DND-41 (cell line): ENCODE results near the gene INTS3.

Experiments
- ATAC-seq: fragments of 200-7000 bp; cut with Tn5 transposase; 3 replicates; pipeline ENCODE4 v1.9.1; 2021; ENCODE audit warnings: low read depth; ENCODE audit not compliant: insufficient read depth
- DNase-seq: peaks from one replicate; pipeline ENCODE4 v3.0.0-alpha.2; 2020
- H2AFZ ChIP-seq: 2 replicates; pipeline ENCODE4 v1.6.0; 2012; ENCODE audit warnings: low read depth, low read length
- H3K27ac ChIP-seq: 2 replicates; pipeline ENCODE4 v1.5.1; 2012; ENCODE audit warnings: low read length, inconsistent platforms
- H3K27me3 ChIP-seq: fragments of 200-600 bp; sonication (generic); 2 replicates; pipeline ENCODE4 v1.6.0; 2012; ENCODE audit warnings: low read length, mild to moderate bottlenecking, inconsistent platforms; ENCODE audit not compliant: insufficient read depth, poor library complexity
- H3K36me3 ChIP-seq: 2 replicates; pipeline ENCODE4 v1.5.1; 2012; ENCODE audit warnings: low read length, inconsistent platforms; ENCODE audit not compliant: insufficient read depth
- H3K4me1 ChIP-seq: 2 replicates; pipeline ENCODE4 v1.5.1; 2012; ENCODE audit warnings: mild to moderate bottlenecking, low read length; ENCODE audit not compliant: insufficient read depth
- H3K4me2 ChIP-seq: 2 replicates; pipeline ENCODE4 v1.6.0; 2012; ENCODE audit warnings: mild to moderate bottlenecking, moderate library complexity, low read length, inconsistent platforms; ENCODE audit not compliant: insufficient read depth
- H3K4me3 ChIP-seq, 2 experiments: fragments of 200-600 bp in 1 of 2; shearing (Covaris generic) in 1 of 2; 2 replicates each; pipeline ENCODE4 v1.5.1; 2012 to 2016; ENCODE audit warnings: inconsistent platforms in 2 of 2, low read length in 2 of 2, mild to moderate bottlenecking in 2 of 2, low read depth in 1 of 2, moderate library complexity in 1 of 2
- H3K79me2 ChIP-seq: 2 replicates; pipeline ENCODE4 v1.6.0; 2012; ENCODE audit warnings: low read length, inconsistent platforms; ENCODE audit not compliant: insufficient read depth
- H3K9ac ChIP-seq: 2 replicates; pipeline ENCODE4 v1.6.0; 2012; ENCODE audit warnings: low read depth, mild to moderate bottlenecking, inconsistent platforms, low read length, moderate library complexity
- H3K9me3 ChIP-seq: 2 replicates; pipeline ENCODE4 v1.5.1; 2012; ENCODE audit warnings: low read length, moderate library complexity, mild to moderate bottlenecking, inconsistent platforms; ENCODE audit not compliant: insufficient read depth, severe bottlenecking
- H4K20me1 ChIP-seq: 2 replicates; pipeline ENCODE4 v1.6.0; 2012; ENCODE audit warnings: low read length; ENCODE audit not compliant: insufficient read depth
- EZH2 ChIP-seq: IDR thresholded peaks from 3 replicates; pipeline ENCODE4 v1.6.1; 2012; ENCODE audit warnings: borderline replicate concordance, low read depth, mild to moderate bottlenecking, moderate library complexity, low read length, inconsistent platforms; ENCODE audit not compliant: severe bottlenecking
- TF ChIP-seq, protein P1 (sequence below): IDR thresholded peaks from 2 replicates; pipeline ENCODE4 v1.5.1; 2012; ENCODE audit warnings: borderline replicate concordance, low read length, moderate library complexity, mild to moderate bottlenecking; ENCODE audit not compliant: poor library complexity, severe bottlenecking; ENCODE audit errors: extremely low read depth

INTS3 gene

DNA sequence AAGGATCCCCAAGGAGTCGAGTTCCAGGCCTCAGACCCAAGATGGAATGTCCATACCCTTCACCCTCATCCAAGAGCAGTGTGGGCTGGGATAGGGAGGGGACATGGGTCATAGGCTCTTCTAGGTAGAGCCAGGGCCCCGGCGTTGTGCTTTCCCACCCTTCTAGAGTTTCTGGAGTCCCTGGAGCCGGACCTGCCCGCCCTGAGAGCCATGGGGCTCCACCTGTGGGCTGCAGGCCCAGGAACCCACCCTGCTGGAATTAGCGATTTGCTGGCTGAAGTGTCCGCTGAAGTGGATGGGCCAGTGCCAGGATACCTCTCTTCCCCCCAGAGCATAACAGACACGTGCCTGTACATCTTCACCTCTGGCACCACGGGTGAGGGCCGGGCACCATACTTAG lies 48.5 kb downstream of the INTS3 start:
- Histone ChIP-seq H3K9me3 (no peaks in the 10 kb centered on the region), H3K36me3 (peaks cover 29% of the 10 kb centered on the region), H3K27ac (no peak overlapping the region), H3K79me2 (no peaks in the 10 kb centered on the region), H3K27me3 (no peaks in the 10 kb centered on the region), H3K4me1 (no peaks in the 10 kb centered on the region), H4K20me1 (peaks cover 5% of the 10 kb centered on the region; the same call in 1 of the 2 replicates), H2AFZ (no peak overlapping the region), H3K4me2 (no peak overlapping the region), H3K4me3 (no peak overlapping the region), H3K9ac (no peak overlapping the region)
- no peak for DNase-seq
- no peak for ATAC-seq
- TF ChIP-seq, protein P1, sequence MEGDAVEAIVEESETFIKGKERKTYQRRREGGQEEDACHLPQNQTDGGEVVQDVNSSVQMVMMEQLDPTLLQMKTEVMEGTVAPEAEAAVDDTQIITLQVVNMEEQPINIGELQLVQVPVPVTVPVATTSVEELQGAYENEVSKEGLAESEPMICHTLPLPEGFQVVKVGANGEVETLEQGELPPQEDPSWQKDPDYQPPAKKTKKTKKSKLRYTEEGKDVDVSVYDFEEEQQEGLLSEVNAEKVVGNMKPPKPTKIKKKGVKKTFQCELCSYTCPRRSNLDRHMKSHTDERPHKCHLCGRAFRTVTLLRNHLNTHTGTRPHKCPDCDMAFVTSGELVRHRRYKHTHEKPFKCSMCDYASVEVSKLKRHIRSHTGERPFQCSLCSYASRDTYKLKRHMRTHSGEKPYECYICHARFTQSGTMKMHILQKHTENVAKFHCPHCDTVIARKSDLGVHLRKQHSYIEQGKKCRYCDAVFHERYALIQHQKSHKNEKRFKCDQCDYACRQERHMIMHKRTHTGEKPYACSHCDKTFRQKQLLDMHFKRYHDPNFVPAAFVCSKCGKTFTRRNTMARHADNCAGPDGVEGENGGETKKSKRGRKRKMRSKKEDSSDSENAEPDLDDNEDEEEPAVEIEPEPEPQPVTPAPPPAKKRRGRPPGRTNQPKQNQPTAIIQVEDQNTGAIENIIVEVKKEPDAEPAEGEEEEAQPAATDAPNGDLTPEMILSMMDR, result no peak
- TF ChIP-seq EZH2, result no peak

DNA sequence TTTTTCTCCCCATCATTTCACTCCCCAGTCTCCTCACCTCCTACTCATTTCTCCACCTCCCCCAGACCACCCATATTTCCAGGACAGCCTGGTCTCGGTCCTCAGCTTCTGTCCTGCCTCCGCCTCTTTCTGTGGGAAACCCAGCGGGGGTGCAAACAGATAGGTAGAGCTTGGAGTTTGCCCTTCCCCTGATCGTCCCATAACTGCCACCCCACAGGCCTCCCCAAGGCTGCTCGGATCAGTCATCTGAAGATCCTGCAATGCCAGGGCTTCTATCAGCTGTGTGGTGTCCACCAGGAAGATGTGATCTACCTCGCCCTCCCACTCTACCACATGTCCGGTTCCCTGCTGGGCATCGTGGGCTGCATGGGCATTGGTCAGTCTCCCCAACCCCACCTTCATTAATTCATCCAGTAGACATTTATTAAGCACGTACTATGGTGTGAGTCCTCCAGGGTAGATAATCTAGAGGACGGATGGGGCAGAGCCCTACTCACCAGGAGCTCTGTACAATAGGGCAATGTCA lies 49.1 kb downstream of the INTS3 start:
- TF ChIP-seq, protein P1, result no peak
- TF ChIP-seq EZH2, result no peak
- H4K20me1 ChIP-seq, result peaks cover 5% of the 10 kb centered on the region; the same call in 1 of the 2 replicates
- H3K9ac ChIP-seq, result no peak overlapping the region

DNA sequence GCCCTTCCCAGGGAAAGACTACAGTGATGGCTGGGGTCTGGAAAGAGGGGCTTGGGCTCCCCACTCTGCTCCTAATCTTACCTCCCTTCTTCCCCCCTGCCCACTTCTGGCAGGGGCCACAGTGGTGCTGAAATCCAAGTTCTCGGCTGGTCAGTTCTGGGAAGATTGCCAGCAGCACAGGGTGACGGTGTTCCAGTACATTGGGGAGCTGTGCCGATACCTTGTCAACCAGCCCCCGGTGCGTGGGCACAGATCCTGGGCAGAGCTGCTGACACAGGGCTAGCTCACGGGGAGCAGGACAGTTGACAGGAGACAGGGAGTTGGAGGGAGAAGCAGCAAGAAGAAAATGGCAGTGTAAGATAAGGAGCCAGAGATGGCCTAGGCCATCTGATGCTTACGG lies 49.8 kb downstream of the INTS3 start:
- H3K27ac ChIP-seq, result no peak overlapping the region
- no peak overlapping the region for H3K4me2 ChIP-seq
- H3K9me3 ChIP-seq, result no peaks in the 10 kb centered on the region
- ATAC-seq (no peak), DNase-seq (no peak)
- H2AFZ ChIP-seq, result no peak overlapping the region
- H3K9ac ChIP-seq, result no peak overlapping the region
- H3K36me3 ChIP-seq, result peaks cover 17% of the 10 kb centered on the region
- H3K4me1 ChIP-seq, result peaks cover under 1% of the 10 kb centered on the region
- H3K79me2 ChIP-seq, result no peaks in the 10 kb centered on the region
- H4K20me1 ChIP-seq, result peaks cover 5% of the 10 kb centered on the region; the same call in 1 of the 2 replicates
- H3K27me3 ChIP-seq, result no peaks in the 10 kb centered on the region
- no peak overlapping the region for H3K4me3 ChIP-seq
- no peak for TF ChIP-seq EZH2
- TF ChIP-seq, protein P1, result no peak

More for the DNA sequence above, 49.1 kb downstream of the INTS3 start:
- no peaks in the 10 kb centered on the region for H3K27me3 ChIP-seq
- H3K9me3 ChIP-seq, result no peaks in the 10 kb centered on the region
- H3K79me2 ChIP-seq, result no peaks in the 10 kb centered on the region
- ATAC-seq (no peak), DNase-seq (no peak)
- H3K27ac ChIP-seq, result no peak overlapping the region
- H3K4me1 ChIP-seq, result no peaks in the 10 kb centered on the region
- peaks cover 24% of the 10 kb centered on the region for H3K36me3 ChIP-seq
- no peak overlapping the region for H3K4me3 ChIP-seq
- H3K4me2 ChIP-seq, result no peak overlapping the region
- H2AFZ ChIP-seq, result no peak overlapping the region
